Stimulated activated CD4-positive, alpha-beta T cell treated with anti-CD3 and anti-CD28 coated beads, Interleukin-1b, Interleukin-23, amount 100 ng/mL, for 24 hours (primary cell): ENCODE measurements around the gene TMEM151A.
"Not testable (repeated sequence)": the region's sequence is repeated elsewhere in the genome, so short reads cannot be mapped to it uniquely, and the experiment has no call there.

Experiments used
- DNase-seq, 4 experiments: peaks; one replicate each; pipeline ENCODE4 v3.0.0-alpha.2; 2020; ENCODE audit warnings: low read depth in 4 of 4, low spot score in 1 of 4

TMEM151A gene

GRCh38 chr11:66267379-66268243, 24.1 kb upstream of the TMEM151A start:
- peak; percentile 73 to 82 (median 78) for DNase-seq

GRCh38 chr11:66268244-66268951, 23.3 kb upstream of the TMEM151A start, which contains the start of gene RAB1B:
Gene RAB1B (plus strand): TSS chr11:66268639. CDS start chr11:66268680, 41 bp downstream.
- peak; percentile 97 to 100 (median 99) for DNase-seq

GRCh38 chr11:66268952-66269905, 22.5 kb upstream of the TMEM151A start:
- no peak for DNase-seq

DNA sequence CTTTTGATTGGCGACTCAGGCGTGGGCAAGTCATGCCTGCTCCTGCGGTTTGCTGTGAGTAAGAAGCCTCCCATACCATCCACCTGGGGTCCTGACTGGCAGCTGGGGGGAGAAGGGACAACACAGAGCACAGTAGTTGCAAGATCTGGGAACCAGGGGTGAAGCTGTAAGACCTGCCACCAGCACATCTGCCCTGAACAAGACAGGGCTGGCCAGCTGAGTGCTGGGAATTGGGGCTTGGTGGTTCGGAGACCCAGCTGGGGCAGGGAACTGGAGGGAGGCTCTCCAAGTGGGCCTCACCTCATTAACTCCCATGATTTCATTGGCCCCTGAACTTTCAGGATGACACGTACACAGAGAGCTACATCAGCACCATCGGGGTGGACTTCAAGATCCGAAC, 19.9 kb upstream of the TMEM151A start:
- no peak for DNase-seq

DNA sequence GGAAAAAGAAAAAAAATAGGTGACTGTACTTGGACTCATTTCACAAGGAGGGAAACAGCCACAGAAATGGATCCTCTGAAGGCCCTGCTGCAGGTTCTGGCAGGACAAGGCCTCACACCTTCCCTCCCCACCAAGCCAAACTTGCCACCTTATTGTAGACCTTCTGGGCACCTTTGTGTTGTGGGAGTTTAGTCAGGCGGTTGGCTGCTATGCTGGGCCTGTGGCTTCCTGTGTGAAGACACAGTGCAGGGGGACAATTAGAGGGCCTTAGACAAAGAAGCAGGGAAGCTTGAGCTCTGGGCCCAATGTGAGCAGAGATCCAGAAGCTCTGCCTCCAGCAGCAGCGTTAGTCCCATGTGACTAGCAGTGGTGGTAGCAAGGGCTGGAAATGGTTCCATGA, 19.1 kb upstream of the TMEM151A start:
- no peak for DNase-seq

GRCh38 chr11:66274219-66274618, 17.5 kb upstream of the TMEM151A start:
- DNase-seq, result no peak

- DNase-seq, result no peak
Observed at GRCh38 chr11:66275396-66275795, 16.3 kb upstream of the TMEM151A start.

DNA sequence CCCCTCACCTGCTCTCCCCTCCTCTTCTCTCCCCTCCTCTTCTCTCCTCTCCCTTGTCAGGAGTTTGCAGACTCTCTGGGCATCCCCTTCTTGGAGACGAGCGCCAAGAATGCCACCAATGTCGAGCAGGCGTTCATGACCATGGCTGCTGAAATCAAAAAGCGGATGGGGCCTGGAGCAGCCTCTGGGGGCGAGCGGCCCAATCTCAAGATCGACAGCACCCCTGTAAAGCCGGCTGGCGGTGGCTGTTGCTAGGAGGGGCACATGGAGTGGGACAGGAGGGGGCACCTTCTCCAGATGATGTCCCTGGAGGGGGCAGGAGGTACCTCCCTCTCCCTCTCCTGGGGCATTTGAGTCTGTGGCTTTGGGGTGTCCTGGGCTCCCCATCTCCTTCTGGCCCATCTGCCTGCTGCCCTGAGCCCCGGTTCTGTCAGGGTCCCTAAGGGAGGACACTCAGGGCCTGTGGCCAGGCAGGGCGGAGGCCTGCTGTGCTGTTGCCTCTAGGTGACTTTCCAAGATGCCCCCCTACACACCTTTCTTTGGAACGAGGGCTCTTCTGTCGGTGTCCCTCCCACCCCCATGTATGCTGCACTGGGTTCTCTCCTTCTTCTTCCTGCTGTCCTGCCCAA, 15.6 kb upstream of the TMEM151A start:
- no peak for DNase-seq

GRCh38 chr11:66276619-66277018, 15.1 kb upstream of the TMEM151A start:
- DNase-seq, result not testable (repeated sequence)

- DNase-seq, result not testable (repeated sequence)
Observed at GRCh38 chr11:66277064-66277463, 14.6 kb upstream of the TMEM151A start.

DNA sequence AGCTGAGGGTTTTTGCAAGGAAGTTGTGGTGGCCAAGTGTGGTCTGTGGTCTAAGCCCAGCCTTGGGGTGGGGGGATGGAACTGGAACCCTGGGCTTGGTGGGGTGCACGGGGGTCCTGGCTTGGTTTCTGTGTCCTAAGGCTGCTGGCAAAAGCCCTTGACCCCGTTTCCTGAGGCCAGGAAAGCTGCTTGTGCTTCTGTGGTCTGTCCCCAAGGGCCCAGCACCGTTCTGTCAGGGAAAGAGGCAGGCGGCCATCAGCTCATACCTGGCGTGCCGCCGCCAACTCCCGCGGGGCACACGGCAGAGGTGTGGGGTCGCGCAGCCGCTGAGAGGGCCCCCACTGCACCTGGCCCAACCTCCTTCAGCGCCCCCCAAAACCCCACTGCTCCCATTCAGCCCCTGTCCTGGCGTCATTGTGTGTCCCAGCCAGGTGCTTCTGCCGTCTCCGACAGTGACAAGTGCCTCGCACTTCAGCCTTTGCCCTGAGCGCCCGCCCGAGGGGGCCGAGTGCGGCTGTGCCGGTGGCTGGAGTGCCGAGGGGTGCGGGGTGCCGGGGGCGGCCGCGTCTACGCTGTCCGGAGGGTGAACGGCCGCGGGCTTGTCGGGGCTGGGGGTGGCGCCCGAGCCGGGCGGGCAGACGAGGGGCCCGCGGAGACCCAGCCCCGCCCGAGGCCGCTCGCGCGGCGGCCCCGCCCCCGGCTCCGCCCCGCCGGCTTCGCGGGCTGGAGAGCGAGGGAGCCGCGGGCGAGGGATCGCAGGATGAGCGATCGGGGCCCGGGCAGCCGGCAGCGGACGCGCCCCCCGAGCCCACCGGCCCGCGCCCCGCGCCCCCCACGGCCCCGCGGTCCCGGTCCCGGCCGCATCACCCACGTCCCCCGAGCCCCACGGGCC, 14.0 kb upstream of the TMEM151A start, which contains the start of gene CNIH2:
CNIH2 (plus strand) TSS at position 705 of the 892 bp plus-strand sequence. CDS start 282 bp downstream, outside the sequence.
- DNase-seq, result no peak

- no peak for DNase-seq
Observed at GRCh38 chr11:66278363-66279091, 13.2 kb upstream of the TMEM151A start.

DNA sequence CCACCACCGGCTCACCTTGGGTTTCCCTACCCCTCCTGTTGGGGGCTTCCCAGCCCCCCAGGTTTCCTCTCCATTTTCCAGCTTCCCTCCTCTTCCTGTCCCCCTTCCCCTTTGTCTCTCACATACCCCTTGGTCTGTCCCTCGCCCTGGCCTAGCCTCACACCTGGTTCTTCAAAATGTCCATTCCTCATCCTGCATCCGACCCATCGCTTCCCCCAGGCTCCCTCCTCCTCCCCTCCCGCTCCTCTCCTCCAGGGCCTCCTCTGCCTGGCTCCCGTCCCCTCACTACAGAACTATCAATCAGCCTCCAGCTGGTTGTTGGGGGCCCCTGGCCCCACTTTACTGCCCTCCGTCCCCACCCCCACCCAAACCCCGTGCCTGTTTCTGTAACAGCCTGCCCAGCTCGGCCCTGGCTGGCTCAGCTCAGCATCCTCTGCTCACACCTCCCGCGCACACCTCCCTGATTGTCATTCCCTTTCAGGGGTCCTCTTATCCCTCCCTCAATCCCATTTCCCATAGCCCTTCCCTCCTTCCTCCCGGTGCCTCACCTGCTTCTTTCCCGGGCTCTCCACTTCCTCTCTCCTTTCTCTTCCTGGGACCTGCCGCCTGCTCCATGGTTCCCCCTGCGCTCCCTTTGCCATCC, 12.5 kb upstream of the TMEM151A start:
- no peak for DNase-seq

DNA sequence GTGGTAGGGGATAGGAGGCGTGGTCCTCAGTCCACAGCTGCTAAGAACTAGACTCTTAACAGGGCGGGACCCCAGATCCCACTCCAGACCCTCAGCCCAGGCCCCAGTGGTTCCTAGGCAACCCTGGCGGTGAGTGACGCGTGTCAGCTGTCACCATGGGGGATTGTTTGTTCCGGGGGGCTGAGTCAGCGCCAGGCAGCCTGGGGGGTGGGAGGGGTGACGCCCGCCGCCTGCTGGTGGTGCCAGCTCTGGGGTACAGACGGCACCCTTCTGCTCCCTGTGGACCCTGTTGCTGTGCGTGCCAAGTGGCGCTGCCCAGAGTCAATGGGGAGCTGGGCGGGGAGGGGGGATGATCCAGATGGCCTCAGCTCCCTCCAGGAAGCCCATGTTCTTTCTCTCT, 11.3 kb upstream of the TMEM151A start:
- DNase-seq, result no peak

GRCh38 chr11:66281001-66281400, 10.7 kb upstream of the TMEM151A start:
- no peak for DNase-seq

DNA sequence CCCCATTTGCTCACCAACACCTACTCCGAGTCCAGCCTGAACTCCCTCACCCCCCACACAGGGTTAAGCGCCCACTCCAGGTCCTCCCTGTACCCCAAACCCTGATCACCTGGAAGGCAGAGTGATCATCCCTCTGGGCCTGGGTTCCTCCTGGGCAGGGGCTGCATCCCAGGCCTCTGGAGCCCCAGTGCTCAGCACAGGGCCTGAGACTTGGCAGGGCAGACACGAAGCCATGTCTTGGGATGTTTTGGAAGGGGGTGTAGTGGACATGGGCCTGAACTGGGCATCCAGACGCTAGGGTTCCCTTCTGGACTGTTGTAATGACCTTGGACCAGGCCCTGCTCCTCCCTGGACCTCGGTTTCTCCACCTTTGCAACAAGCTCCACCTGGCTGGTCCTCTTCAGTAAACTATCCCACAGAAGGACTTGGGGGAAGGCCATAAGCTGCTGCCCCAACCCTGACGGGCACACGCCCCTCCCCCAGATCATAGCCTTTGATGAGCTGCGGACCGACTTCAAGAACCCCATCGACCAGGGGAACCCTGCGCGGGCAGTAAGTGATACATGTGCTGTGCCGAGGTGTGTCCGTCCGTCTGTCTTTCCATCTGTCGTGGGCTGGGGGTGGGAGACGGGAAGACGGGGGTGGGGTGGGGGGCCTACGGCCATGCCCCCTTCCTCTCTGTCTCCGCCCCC, 9.8 kb upstream of the TMEM151A start:
- DNase-seq, result no peak
